Activated naive CD8-positive, alpha-beta T cell treated with anti-CD3 and anti-CD28 coated beads, Interleukin-2, amount 10 ng/mL, durations not matched to agents 7 days and 5 days (primary cell): ENCODE results near the gene KANK2. TPM values are rescaled to one million over a fixed set of nuclear protein-coding genes. Genes with fewer than 3 reads are reported as not detected.

ENCODE experiments used
- ATAC-seq: fragments of 150-1000 bp; cut with Tn5 transposase; one replicate; pipeline ENCODE4 v1.10.0; 2021; ENCODE audit warnings: low read depth, moderate library complexity
- POLR2A ChIA-PET: fragments of 350-600 bp; sonication (Branson Sonifier 250); formaldehyde crosslinking; loops from one replicate; lab custom pipeline; 2021; ENCODE audit warnings: antibody characterized with exemption; lab: Charles Lee
- DNase-seq: peaks from one replicate; pipeline ENCODE4 v3.0.0; 2021
- H3K27ac Mint-ChIP-seq: one replicate; pipeline ENCODE4 v1.8.0; 2022; ENCODE audit warnings: mild to moderate bottlenecking, mixed read lengths
- H3K27me3 Mint-ChIP-seq: one replicate; pipeline ENCODE4 v1.8.0; 2022; ENCODE audit warnings: mild to moderate bottlenecking, moderate library complexity, mixed read lengths
- H3K36me3 Mint-ChIP-seq: one replicate; pipeline ENCODE4 v1.8.0; 2021; ENCODE audit warnings: mild to moderate bottlenecking, mixed read lengths
- H3K4me1 Mint-ChIP-seq: one replicate; pipeline ENCODE4 v1.8.0; 2021; ENCODE audit warnings: mixed read lengths
- H3K4me3 Mint-ChIP-seq: one replicate; pipeline ENCODE4 v1.8.0; 2022; ENCODE audit warnings: mild to moderate bottlenecking, moderate library complexity, mixed read lengths
- H3K9me3 Mint-ChIP-seq: one replicate; pipeline ENCODE4 v1.8.0; 2021; ENCODE audit warnings: mixed read lengths
- total RNA-seq, 2 experiments: library from RNA; stranded (reverse); gene quantifications; one replicate each; pipeline ENCODE4 v1.2.3, GENCODE V29; 2021

KANK2 gene
- total RNA-seq, 2 experiments from 2014 or later = 5.3 to 7.9 TPM

DNA sequence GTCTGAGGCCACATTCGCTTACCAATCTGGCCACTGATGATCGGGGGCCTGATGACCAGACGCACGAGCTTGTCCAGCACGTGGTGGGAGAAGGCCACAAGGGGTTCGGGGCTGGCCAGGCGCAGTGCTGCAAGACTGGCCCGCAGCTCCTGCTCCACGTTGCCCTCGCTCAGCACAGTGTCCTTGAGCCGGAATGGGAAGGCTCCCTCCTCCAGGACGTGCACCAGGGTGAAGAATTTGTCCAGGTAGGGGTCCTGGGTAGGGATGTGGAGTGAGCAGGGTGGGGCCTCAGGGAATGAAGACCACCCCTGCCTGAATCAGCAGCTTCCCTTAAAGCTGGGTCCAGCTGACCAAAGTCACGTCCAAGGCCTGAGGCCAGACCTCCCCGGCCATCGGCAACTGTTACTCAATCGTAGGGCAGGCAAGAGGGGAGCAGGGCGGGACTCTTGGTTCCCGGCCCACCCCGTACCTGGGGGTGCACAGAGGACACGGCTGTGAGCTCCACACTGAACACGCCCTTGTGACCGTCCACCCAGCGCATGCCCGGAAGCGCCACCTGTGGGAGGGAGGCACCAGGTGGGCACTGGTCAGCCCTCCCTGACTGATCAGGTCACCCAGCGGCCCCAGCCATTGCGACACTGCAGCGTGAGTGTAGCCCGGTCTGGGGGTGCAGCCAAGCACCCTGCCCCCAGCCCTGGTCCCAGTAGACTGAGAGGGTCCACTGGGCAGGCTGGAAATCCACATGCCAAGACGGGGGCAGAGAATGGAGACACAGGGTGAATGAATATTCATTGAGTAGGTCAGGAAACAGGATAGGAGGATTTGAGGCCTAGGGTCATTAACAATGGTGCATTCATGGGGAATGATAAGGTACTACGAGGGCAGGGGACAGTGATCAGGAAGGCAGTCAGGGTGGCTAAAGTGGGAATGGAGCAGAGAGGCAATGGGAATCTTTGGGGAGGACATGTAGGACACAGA lies 39.3 kb upstream of the KANK2 start:
- Mint-ChIP-seq H3K36me3 (no peaks in the 10 kb centered on the region), H3K9me3 (peaks cover 1% of the 10 kb centered on the region), H3K4me1 (peaks cover 2% of the 10 kb centered on the region), H3K27ac (no peak overlapping the region), H3K27me3 (no peaks in the 10 kb centered on the region), H3K4me3 (no peak overlapping the region)
- DNase-seq = no peak
- POLR2A ChIA-PET = no interaction called here
- no peak for ATAC-seq

DNA sequence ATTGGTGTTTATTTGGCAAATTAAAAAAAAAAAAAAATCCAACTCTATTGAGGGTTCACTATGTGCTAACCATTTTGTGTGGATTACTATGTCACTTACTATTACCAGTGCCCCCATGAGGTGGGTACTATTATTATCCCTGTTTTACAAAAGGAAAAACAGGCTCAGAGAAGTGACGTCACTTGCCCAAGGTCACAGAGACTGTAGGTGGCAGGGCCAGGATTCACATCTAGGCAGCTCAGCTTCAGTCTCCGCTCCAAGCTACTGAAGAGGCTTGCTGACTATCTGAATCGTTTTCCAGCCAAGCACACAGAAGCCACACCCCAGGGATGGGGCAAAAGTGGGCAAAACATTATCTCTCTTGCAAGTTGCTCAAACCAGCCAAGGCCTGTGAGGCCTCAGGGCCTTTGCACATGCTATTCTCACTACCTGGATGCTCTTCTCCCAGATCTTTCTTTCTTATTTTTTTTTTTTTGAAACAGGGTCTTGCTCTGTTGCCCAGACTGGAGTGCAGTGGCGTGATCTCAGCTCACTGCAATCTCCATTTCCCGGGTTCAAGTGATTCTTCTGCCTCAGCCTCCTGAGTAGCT lies 37.2 kb upstream of the KANK2 start:
- DNase-seq (no peak), ATAC-seq (no peak)
- no peaks in the 10 kb centered on the region for H3K27me3 Mint-ChIP-seq
- no peak overlapping the region for H3K4me3 Mint-ChIP-seq
- H3K36me3 Mint-ChIP-seq = no peaks in the 10 kb centered on the region
- POLR2A ChIA-PET = interaction anchor here (0.6 to 0.8 kb wide), 2 partner anchors 14 to 482 kb away, joined by 3 read pairs; no protein-coding TSS in a partner anchor
- peaks cover 1% of the 10 kb centered on the region for H3K9me3 Mint-ChIP-seq
- peaks cover 2% of the 10 kb centered on the region for H3K4me1 Mint-ChIP-seq
- no peak overlapping the region for H3K27ac Mint-ChIP-seq

DNA sequence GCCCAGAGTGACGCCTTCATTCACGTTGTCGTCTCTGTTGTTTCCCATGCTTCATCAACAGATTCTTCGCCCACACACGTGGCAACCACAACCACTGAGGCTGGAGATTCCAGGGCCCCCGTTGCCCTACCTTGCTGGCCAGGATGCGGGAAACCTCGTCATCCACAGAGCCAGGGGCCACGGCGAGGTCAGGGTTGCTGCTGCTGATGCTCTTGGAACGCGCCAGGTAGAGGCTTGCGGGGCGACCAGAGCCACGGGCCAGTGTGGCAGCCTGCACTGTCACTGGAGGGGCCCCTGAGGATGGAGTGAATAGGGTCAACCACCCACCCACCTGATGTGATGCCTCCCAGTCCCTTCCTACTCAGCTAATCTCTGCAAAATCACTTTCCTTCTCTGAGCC lies 35.7 kb upstream of the KANK2 start:
- H3K36me3 Mint-ChIP-seq = no peaks in the 10 kb centered on the region
- no peak overlapping the region for H3K27ac Mint-ChIP-seq
- POLR2A ChIA-PET = no interaction called here
- H3K27me3 Mint-ChIP-seq = no peaks in the 10 kb centered on the region
- H3K4me3 Mint-ChIP-seq = no peak overlapping the region
- H3K9me3 Mint-ChIP-seq = peaks cover 1% of the 10 kb centered on the region
- no peak for DNase-seq
- ATAC-seq = no peak
- H3K4me1 Mint-ChIP-seq = peaks cover 2% of the 10 kb centered on the region

DNA sequence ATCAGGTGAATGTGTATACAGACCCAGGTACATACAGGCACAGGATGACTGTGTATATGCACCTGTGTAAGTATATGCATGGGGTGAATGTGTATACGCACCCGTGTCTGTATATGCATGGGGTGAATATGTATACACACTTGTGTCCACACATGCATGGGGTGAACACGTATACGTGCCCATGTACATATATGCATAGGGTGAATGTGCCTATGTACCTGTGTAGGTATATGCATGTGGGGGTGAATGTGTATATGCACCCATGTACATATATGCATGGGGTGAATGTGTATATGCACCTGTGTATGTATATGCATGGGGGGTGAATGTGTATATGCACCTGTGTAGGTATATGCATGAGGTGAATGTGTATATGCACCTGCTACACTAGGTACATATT lies 35.2 kb upstream of the KANK2 start:
- H3K36me3 Mint-ChIP-seq = no peaks in the 10 kb centered on the region
- H3K4me3 Mint-ChIP-seq = no peak overlapping the region
- ATAC-seq = no peak
- H3K27me3 Mint-ChIP-seq = no peaks in the 10 kb centered on the region
- H3K9me3 Mint-ChIP-seq = peaks cover 1% of the 10 kb centered on the region
- no peak overlapping the region for H3K27ac Mint-ChIP-seq
- DNase-seq = no peak
- H3K4me1 Mint-ChIP-seq = peaks cover 2% of the 10 kb centered on the region
- POLR2A ChIA-PET = no interaction called here

DNA sequence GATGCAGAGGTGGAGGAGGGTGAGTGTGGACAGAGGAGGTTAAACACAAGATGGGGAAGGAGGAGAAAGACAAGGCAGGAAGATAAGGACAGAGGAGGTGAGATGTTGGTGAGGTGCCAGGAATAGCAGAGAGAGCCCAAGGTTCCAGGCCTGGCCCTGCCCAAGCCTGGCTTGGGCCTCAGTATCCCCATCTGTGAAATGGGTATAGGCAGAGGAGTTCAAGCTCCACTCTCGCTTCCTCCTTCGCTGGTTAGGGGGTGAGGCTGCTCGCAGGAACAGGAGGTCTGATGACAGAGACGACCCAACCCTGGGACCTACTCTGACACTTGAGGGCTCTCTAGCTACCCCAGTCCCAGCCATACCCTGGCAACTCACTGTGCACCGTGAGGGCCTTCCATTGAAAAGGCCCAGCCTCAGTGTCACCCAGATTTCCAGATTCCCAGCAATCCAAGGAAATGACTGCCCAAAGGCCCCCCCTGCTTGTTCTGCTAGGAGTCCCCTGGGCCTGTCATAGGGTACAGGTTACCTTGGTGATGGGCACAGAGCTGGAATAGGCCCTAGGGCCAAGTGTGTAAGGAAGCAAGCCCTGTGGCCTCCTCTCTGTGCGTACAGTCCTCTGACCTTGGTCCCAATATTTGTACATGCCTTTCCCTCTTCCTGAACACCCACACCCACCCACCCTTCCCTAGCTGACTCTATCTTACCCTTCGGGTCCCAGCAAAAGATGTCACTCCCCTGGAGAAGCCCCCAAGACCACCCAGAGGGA lies 33.5 kb upstream of the KANK2 start:
- DNase-seq = no peak
- ATAC-seq = no peak
- Mint-ChIP-seq H3K9me3 (no peaks in the 10 kb centered on the region), H3K27me3 (no peaks in the 10 kb centered on the region), H3K4me1 (peaks cover 2% of the 10 kb centered on the region), H3K36me3 (no peaks in the 10 kb centered on the region), H3K27ac (no peak overlapping the region), H3K4me3 (no peak overlapping the region)
- POLR2A ChIA-PET = no interaction called here

DNA sequence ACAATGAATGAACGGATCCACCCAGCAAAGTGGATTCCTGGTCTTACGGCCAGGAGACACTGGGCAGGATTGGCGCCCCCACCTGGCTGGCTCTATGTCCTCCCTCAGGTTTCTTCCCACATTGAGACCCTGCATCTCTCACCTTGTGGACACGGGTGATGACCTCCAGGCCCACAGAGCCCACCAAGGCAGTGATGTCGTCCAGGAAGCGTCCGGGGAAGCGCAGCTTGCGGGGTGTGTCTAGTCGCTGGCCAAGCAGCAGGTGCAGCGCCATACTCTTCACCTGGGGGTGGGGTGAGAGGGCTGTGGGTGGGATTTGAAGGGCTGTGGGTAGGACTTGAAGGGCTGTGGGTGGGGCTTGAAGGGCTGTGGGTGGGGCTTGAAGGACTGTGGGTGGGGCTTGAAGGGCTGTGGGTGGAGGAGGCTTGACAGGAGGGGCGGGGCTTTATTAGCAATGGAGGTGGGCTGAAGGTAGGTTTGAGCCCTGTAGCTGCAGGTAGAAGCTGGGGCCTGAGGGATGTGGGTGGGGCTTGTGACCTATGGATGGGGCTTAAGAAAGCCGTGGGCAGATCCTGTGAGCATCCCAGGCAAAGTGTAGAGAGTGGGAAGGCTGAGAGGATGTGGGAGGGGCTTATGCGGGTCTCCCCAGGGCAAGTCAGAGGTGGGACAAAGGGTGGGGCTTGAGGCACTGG lies 30.0 kb upstream of the KANK2 start:
- no peak overlapping the region for H3K27ac Mint-ChIP-seq
- POLR2A ChIA-PET = no interaction called here
- H3K36me3 Mint-ChIP-seq = no peaks in the 10 kb centered on the region

DNA sequence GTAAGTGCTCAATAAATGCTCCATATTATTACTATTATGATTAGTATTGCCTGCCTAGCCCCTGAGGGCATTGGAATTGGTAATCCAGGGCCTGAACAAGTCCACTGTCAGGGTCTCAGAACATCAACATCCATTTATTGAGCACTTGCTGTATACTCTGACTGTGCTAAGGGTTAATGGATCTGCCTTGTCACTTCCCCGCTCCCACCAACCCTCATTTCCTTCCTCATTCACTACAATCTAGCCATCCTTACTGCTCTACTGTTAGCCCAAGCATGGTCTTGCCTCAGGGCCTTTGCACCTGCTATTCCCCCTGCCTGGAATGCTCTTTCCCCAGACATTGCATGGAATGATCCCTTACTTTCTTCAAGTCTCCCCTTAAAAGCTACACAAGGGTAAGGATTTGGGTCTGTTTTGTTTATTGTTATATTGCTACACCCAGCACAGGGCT lies 29.4 kb upstream of the KANK2 start:
- H3K9me3 Mint-ChIP-seq = peaks cover 2% of the 10 kb centered on the region
- no peaks in the 10 kb centered on the region for H3K27me3 Mint-ChIP-seq
- no peaks in the 10 kb centered on the region for H3K36me3 Mint-ChIP-seq
- POLR2A ChIA-PET = no interaction called here
- peaks cover 2% of the 10 kb centered on the region for H3K4me1 Mint-ChIP-seq
- ATAC-seq (no peak), DNase-seq (no peak)
- H3K4me3 Mint-ChIP-seq = no peak overlapping the region
- H3K27ac Mint-ChIP-seq = no peak overlapping the region

More for the DNA sequence above, 30.0 kb upstream of the KANK2 start:
- Mint-ChIP-seq H3K9me3 (peaks cover 2% of the 10 kb centered on the region), H3K4me1 (peaks cover 2% of the 10 kb centered on the region), H3K4me3 (no peak overlapping the region), H3K27me3 (no peaks in the 10 kb centered on the region)
- ATAC-seq = no peak
- DNase-seq = no peak

DNA sequence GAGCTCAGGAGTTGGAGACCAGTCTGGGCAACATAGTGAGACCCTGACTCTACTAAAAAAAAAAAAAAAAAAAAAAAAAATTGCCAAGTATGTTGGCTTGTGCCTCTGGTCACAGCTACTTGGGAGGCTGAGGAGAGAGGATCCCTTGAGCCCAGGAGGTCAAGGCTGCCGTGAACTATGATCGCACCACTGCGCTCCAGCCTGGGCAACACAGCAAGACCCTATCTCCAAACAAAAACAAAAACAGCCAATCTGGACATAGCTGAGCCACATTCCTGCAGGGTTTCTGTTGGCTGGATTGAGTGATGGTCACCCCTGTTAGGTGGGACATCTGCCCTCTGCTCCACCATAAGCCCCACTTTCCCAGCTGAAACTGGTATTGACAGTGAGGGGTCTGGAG lies 28.5 kb upstream of the KANK2 start:
- Mint-ChIP-seq H3K36me3 (no peaks in the 10 kb centered on the region), H3K27ac (no peak overlapping the region), H3K4me1 (peaks cover 2% of the 10 kb centered on the region), H3K9me3 (peaks cover 5% of the 10 kb centered on the region), H3K27me3 (no peaks in the 10 kb centered on the region), H3K4me3 (no peak overlapping the region)
- ATAC-seq = no peak
- no peak for DNase-seq
- POLR2A ChIA-PET = no interaction called here

DNA sequence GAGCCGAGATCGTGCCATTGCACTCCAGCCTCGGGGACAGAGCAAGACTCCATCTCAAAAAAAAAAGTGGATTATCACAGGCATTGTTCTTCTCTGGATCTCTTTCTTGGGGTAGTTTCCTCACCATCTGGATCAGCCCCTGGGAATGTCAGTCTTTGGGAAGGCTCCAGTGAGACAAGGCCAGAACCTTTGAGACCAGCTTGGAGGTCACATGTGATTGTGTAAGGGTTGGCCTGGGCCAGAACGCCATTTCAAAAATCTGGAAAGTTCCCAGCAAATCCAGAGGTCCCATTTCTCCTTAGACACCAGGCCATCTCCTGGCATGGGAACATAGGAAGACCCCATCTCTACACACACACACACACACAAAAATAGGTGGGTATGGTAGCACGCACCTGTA lies 27.8 kb upstream of the KANK2 start:
- ATAC-seq (no peak), DNase-seq (no peak)
- Mint-ChIP-seq H3K4me3 (no peak overlapping the region), H3K4me1 (peaks cover 2% of the 10 kb centered on the region), H3K9me3 (peaks cover 9% of the 10 kb centered on the region), H3K27me3 (no peaks in the 10 kb centered on the region), H3K36me3 (peaks cover 2% of the 10 kb centered on the region), H3K27ac (no peak overlapping the region)
- POLR2A ChIA-PET = interaction anchor here (0.7 kb wide), 2 partner anchors 99 to 412 kb away, joined by 3 read pairs; no protein-coding TSS in a partner anchor

DNA sequence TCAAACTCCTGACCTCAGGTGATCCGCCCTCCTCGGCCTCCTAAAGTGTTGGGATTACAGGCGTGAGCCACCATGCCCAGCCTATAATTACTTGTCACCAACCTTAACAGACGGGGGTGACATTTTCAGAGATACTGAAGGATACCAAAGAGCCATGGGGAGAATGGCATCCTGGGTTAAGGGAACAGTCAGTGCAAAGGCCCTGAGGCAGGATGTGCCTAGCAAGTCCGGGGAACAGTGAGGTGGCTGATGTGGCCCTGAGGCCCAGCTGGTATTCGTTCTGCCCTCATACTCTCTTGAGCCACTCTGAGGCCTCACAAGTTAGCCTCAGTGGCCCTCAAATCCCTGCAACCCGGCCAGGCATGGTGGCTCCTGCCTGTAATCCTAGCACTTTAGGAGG lies 27.1 kb upstream of the KANK2 start:
- POLR2A ChIA-PET = interaction anchor here (0.7 kb wide), 2 partner anchors 99 to 412 kb away, joined by 3 read pairs; no protein-coding TSS in a partner anchor

DNA sequence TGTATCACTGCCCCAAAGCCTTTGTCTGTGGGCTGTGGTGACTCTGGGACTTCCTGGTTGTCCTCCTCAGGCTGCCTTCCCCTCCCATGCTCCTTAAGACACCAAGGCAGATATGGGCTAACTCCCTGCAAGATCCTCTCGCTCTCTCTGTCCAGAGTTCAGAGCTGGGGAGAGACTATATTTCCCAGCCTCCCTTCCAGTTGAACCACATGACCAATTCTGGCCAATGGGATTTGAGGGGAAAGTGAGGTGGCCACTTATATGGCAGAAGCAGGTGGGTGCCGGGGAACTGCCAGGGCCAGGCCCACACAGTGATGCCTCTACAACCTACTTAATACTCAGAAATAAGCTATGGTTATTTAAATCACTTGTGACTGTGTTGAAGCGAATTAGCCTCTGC lies 25.9 kb upstream of the KANK2 start:
- DNase-seq (no peak), ATAC-seq (no peak)
- POLR2A ChIA-PET = no interaction called here
- H3K9me3 Mint-ChIP-seq = peaks cover 9% of the 10 kb centered on the region
- H3K4me1 Mint-ChIP-seq = peaks cover 2% of the 10 kb centered on the region
- H3K36me3 Mint-ChIP-seq = peaks cover 2% of the 10 kb centered on the region
- no peak overlapping the region for H3K4me3 Mint-ChIP-seq
- H3K27ac Mint-ChIP-seq = no peak overlapping the region
- no peaks in the 10 kb centered on the region for H3K27me3 Mint-ChIP-seq

More for the DNA sequence above, 27.1 kb upstream of the KANK2 start:
- DNase-seq = no peak
- Mint-ChIP-seq H3K9me3 (peaks cover 9% of the 10 kb centered on the region), H3K4me1 (peaks cover 2% of the 10 kb centered on the region), H3K27me3 (no peaks in the 10 kb centered on the region), H3K27ac (no peak overlapping the region), H3K36me3 (peaks cover 2% of the 10 kb centered on the region), H3K4me3 (no peak overlapping the region)
- ATAC-seq = no peak

DNA sequence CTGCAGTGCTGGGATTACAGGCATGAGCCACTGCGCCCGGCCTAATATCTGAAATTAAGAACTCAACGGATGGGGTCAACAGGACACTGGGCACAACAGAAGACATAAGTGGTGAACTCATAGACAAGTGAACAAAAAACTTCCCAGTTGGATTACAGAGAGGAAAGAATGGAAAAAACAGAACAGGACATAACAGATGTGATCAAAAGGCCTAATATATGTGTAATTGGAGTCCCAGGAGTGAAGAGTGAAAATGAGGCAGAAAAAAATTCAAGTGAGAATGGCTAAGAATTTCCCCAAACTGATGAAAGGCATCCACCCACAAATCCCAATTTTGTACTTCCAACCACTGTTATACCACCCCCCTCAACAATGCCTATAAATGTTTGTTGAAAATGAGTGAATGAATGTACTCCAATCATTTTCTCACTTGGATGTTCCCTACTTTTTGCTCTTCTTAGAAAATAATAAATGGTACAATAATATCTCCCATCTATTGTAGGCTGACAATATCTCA lies 23.8 kb upstream of the KANK2 start:
- H3K27ac Mint-ChIP-seq = no peak overlapping the region
- no peak overlapping the region for H3K4me3 Mint-ChIP-seq
- no peaks in the 10 kb centered on the region for H3K27me3 Mint-ChIP-seq
- POLR2A ChIA-PET = interaction anchor here (0.7 kb wide), 1 partner anchor 14 kb away, joined by 3 read pairs; no protein-coding TSS in a partner anchor
- H3K4me1 Mint-ChIP-seq = peaks cover 2% of the 10 kb centered on the region
- peaks cover 2% of the 10 kb centered on the region for H3K36me3 Mint-ChIP-seq
- ATAC-seq (no peak), DNase-seq (no peak)
- peaks cover 10% of the 10 kb centered on the region for H3K9me3 Mint-ChIP-seq
